HG02938 (cell line): ENCODE data around the gene EIF4A3.
A peak's percentile ranks its signal among the peaks of the same experiment; 100 is the strongest.
"Not testable (repeated sequence)": the region's sequence is repeated elsewhere in the genome, so short reads cannot be mapped to it uniquely, and the experiment has no call there.

Experiments used
- ATAC-seq: cut with Tn5 transposase; IDR thresholded peaks from one replicate; pipeline ENCODE4 v1.9.1; 2021; ENCODE audit warnings: mild to moderate bottlenecking, moderate library complexity; ENCODE audit not compliant: unreplicated experiment

The EIF4A3 gene

DNA sequence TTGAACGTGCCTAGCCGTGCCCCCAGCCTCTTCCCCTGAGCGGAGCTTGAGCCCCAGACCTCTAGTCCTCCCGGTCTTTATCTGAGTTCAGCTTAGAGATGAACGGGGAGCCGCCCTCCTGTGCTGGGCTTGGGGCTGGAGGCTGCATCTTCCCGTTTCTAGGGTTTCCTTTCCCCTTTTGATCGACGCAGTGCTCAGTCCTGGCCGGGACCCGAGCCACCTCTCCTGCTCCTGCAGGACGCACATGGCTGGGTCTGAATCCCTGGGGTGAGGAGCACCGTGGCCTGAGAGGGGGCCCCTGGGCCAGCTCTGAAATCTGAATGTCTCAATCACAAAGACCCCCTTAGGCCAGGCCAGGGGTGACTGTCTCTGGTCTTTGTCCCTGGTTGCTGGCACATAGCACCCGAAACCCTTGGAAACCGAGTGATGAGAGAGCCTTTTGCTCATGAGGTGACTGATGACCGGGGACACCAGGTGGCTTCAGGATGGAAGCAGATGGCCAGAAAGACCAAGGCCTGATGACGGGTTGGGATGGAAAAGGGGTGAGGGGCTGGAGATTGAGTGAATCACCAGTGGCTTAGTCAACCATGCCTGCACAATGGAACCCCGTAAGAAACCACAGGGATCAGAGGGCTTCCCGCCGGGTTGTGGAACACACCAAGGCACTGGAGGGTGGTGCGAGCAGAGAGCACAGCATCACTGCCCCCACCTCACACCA lies 44.8 kb downstream of the EIF4A3 start:
- ATAC-seq: peak; percentile 29

DNA sequence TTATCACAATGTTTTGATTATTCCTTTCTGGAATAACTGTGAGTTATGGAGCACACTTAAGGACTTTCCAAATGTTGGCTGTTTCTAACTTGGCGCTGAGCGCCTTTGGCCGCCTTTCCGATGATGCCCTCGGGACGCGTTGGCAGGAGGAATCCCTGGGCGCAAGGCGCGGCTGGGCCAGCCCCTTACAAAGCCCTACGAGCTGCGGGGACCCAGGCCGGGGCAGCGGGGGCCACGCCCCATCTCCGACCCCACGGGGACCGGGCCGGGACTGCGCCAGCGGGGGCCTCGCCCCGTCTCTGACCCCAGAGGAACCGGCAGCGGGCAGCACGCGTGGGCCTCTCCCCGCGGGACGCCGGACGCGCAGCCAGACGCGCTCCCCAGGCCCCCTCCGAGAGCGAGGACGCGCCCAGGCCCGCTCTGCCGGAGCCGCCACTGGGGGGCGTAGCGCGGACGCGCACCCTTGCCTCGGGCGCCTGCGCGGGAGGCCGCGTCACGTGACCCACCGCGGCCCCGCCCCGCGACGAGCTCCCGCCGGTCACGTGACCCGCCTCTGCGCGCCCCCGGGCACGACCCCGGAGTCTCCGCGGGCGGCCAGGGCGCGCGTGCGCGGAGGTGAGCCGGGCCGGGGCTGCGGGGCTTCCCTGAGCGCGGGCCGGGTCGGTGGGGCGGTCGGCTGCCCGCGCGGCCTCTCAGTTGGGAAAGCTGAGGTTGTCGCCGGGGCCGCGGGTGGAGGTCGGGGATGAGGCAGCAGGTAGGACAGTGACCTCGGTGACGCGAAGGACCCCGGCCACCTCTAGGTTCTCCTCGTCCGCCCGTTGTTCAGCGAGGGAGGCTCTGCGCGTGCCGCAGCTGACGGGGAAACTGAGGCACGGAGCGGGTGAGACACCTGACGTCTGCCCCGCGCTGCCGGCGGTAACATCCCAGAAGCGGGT lies 45.6 kb downstream of the EIF4A3 start, which contains the start of gene GAA:
GAA (plus strand) TSS at position 571 of the 935 bp plus-strand sequence. CDS start 3,006 bp downstream, outside the sequence.
- ATAC-seq: peak; percentile 51

DNA sequence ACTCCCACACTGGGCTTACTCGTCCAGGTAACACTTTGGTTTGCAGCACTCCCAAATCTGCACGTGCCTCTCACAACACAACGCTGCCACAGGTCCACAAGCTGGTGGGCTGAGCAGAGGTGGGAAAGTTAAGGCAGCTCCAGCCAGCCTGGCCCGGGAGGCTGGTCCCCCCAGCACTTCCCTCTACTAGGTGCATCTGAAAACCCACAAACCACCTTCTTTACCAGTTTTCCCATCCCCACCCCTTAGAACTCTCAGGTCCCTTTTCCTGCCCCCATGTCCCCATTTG lies 46.9 kb downstream of the EIF4A3 start:
- ATAC-seq: no peak

DNA sequence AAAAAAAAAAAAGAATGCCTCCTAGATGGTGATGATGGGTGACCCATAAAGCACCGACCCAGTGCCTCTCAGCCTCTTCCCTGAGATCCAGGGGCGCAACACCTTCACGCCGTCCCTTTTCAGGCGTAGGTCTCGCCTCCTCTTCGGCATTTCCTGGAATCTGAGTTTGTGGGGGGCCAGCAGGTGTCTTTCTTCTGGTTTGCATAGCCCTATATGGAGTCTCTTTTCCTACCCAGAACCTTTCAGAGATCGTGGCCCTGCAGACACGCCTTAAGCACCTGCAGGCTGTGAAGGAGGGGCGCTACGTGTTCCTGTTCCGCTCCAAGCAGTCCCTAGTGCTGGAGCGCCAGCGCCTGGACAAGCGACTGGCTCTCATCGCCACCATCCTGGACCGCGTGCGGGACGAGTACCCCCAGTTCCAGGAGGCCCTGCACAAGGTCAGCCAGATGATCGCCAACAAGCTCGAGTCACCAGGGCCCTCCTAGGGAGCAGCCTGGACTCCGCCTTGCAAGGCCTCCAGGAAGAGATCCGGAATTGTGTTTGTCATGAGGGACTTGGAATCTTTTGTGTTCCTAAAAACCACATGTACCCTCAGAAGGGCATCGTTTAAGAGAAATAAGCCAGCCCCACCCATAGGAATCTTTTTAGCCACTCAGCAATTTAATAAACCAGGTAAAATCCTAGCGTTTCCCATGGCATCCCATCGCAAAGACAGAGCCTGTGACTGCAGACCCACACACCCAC lies 47.5 kb downstream of the EIF4A3 start:
- ATAC-seq: no peak

- no peak for ATAC-seq
These were observed 48.9 kb downstream of the EIF4A3 start for GRCh38 chr17:80097844-80098691.

GRCh38 chr17:80097127-80097621 lies 49.8 kb downstream of the EIF4A3 start:
- no peak for ATAC-seq

- ATAC-seq: no peak
These were observed 50.3 kb downstream of the EIF4A3 start for GRCh38 chr17:80096561-80097021.

DNA sequence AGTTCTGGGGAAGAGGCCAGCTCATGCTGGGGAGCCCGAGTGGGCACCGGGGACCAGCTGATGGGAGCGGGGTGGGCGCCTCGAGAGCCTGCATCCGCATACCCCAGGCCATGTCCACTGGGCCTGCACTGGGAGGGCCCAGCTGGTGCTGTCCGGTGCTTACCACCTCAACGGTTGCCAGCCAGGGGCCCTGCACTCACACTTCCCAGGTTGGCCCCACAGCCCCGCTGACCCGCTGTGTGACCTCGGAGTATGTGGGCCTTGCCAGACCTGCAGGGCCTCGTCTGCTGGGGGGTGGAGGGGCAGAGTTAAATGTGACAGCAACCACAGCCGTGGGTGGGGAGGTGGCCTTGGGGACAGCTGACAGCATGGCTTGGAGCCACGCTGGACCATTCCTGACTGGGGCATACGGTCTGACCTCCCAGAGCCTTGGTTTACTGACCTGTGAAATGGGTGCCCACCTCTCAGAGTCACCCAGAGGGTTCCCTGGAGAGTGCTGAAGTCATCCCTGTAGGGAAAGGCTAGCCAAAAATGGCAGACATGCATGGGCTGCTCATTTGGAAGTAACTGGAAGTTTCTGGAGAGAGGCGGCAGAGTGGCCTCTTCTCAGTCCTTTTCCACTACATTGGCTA lies 51.0 kb downstream of the EIF4A3 start:
- ATAC-seq: no peak

GRCh38 chr17:80095038-80095843 lies 51.7 kb downstream of the EIF4A3 start:
- no peak for ATAC-seq

DNA sequence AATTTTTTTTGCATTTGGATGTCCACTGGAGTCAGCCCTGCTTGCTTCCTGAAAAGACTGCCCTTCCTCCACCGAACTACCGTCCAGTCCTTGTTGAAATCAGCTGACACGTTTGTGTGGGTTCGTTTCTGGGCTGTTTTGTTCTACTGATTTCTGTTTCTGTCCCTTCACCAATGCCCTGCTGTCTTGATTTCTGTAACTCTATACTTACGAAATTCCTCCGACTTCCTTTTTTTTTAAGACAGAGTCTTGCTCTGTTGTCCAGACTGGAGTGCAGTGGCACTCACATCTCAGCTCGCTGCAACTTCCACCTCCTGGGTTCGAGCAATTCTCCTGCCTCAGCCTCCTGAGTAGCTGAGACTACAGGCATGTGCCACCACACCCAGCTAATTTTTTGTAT lies 54.0 kb downstream of the EIF4A3 start:
- no peak for ATAC-seq

GRCh38 chr17:80091376-80091775 lies 55.6 kb downstream of the EIF4A3 start:
- ATAC-seq: no peak

DNA sequence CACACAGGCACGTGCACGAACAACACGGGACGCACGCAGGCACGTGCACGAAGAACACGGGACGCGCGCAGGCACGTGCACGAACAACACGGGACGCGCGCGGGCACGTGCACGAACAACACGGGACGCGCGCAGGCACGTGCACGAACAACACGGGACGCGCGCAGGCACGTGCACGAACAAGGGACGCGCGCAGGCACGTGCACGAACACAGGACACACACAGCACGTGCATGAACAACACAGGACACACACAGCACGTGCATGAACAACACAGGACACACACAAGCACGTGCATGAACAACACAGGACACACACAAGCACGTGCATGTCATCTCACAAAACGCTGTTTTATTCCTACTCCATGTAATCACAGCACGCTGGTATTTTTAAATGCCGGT lies 56.8 kb downstream of the EIF4A3 start:
- not testable (repeated sequence) for ATAC-seq

- no peak for ATAC-seq
These were observed 57.2 kb downstream of the EIF4A3 start for GRCh38 chr17:80089762-80090161.

- no peak for ATAC-seq
These were observed 59.3 kb downstream of the EIF4A3 start for GRCh38 chr17:80087346-80088265.

DNA sequence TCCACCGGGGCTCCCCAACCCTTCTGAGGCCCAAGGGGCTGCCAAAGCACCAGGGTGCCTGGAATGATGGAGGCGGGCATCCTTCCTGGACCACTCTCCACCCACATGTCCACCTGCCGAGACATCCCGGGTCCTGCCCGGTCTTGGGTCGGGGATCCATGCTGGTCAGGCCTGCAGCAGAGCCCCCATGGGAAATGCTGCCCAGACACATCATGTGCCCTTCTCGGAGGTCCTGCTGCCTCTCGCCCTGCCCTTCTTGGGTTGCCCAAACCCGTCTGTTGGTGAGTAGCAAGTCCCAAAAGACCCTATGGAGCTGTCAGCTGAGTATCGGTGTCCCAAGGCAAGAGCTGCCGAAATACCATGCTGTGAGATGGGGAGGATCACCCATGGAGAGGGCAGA lies 60.3 kb downstream of the EIF4A3 start:
- ATAC-seq: no peak

GRCh38 chr17:80086081-80086480 lies 60.8 kb downstream of the EIF4A3 start:
- no peak for ATAC-seq

- no peak for ATAC-seq
These were observed 62.2 kb downstream of the EIF4A3 start for GRCh38 chr17:80084773-80085172.
